HG03439 (cell line): ENCODE data around the gene C1R.
"Not testable (repeated sequence)": the region's sequence is repeated elsewhere in the genome, so short reads cannot be mapped to it uniquely, and the experiment has no call there.

Experiments
- ATAC-seq: cut with Tn5 transposase; IDR thresholded peaks from one replicate; pipeline ENCODE4 v1.9.1; 2021; ENCODE audit warnings: mild to moderate bottlenecking, moderate library complexity; ENCODE audit not compliant: unreplicated experiment

Gene C1R

DNA sequence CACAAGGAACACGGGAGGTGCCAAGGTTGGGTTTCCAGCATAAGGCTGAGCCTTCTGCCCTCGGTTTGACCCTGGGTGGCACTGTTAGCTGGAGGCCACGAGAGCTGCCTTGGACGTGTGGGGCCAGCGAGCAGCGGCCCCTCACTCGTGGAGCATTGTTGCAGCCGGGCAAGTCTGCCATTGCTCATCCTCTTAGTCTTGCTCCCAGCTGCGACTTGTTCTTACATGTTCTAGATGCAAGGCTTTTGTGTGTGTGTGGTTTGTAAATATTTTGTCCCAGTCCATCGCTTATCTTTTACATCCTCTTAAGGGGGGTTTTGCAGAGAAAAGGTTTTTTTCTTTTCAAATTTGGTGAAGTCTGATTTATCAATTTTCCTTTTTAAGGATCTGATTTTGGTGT lies 52.8 kb downstream of the C1R start:
- ATAC-seq, result no peak

DNA sequence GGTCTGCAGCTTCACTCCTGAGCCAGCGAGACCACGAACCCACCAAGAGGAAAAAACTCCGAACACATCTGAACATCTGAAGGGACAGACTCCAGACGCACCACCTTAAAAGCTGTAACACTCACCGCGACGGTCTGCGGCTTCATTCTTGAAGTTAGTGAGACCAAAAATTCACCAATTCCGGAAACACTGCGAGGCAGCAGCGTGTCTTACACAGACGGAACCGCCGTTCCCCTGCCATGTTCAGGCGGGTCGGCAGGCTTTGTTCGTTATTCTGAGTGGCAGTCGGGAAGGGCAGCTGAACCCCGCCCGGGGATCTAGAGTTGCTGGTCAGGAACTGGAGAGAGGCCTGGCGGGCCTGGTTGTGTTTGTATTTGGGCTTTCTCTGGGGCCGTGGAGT lies 53.7 kb downstream of the C1R start:
- no peak for ATAC-seq

DNA sequence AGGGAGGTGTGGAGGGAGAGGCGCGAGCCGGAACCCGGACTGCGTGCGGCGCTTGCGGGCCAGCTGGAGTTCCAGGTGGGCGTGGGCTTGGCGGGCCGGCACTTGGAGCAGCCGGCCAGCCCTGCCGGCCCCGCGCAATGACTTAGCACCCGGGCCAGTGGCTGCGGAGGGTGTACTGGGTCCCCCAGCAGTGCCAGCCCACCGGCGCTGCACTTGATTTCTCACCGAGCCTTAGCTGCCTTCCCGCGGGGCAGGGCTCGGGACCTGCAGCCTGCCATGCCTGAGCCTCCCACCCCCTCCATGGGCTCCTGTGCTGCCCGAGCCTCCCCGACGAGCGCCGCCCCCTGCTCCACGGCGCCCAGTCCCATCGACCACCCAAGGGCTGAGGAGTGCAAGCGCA lies 54.8 kb downstream of the C1R start:
- ATAC-seq, result not testable (repeated sequence)

DNA sequence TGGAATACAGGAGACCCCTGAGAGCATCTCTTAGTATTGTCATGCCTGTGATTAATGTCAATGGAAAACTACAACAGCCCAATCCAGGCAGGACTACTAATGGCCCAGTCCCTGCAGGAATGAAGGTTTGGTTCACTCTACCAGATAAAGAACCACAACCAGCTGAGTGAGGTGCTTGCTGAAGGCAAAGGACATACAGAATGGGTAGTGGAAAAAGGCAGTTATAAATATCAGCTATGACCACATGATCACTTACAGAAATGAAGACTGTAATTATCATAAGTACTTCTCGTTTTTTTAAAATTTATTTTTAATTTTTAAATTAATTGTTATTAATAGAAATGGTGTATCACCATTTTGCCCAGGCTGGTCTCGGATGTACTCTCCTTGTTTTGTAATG lies 56.8 kb downstream of the C1R start:
- no peak for ATAC-seq

DNA sequence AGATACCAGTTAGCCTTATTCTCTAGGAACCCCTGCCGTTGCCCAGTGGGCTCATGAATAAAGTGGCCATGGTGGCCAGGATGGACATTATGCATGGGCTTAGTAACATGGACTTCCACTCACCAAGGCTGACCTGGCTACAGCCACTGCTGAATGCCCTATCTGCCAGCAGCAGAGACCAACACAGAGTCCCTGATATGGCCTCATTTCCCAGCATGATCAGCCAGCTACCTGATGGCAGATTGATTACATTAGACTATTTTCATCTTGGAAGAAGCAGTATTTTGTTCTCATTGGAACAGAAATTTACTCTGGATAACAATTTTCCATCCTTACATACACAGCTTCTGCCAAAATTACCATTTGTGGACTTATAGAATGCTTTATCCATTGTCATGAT lies 57.8 kb downstream of the C1R start:
- ATAC-seq, result no peak

DNA sequence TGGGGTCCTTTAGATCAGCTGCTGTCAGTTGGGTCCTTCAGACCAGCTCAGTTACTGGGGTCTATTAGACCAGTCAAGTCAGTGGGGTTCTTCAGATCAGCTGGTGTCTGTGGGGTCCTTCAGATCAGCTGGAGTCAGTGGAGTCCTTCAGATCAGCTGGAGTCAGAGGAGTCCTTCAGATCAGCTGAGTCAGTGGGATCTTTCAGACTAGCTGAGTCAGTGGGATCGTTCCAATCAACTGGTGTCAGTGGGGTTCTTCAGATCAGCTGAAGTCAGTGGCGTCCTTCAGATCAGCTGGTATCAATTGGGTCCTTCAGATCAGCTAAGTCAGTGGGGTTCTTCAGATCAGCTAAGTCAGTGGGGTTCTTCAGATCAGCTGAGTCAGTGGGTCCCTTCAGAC lies 59.3 kb downstream of the C1R start:
- ATAC-seq, result no peak

DNA sequence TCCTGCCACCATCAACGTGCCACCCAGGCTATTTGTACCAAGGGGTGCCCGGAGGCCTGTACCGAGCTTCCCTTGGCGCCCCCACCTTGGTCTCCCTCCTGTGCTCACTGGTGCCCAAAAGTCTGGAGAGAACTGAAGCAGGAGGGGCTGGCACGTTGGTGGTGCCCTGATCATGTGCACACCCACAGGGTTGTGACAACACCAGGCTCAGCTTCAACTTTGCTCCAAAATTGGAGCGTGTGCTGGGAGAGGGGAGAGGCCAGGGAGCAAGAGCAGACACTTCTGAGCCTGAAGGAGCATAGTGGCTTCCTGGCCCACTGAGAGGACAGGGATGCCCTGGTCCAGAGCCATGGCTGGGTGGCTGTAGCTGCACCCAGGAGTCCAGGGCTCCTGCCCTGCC lies 60.9 kb downstream of the C1R start:
- no peak for ATAC-seq
